ENCODE data around the gene GJE1.

- no peak for TF ChIP-seq CTCF (IDR thresholded peaks at IDR 0.05)
- TF ChIP-seq REST (IDR thresholded peaks at IDR 0.05; ENCODE audit: insufficient read depth in 1 of 2, low read depth in 2 of 2, low read length in 1 of 2), result no peak
- TF ChIP-seq SIN3A (IDR thresholded peaks at IDR 0.05; ENCODE audit: borderline replicate concordance, insufficient read depth, low read depth, low read length), result no peak
Observed at GRCh38 chr6:142117366-142117765, 15.4 kb upstream of the GJE1 start.

Data from Panc1 (cell line).